HFF-Myc (cell line): ENCODE results near the gene ADGRD1.

Experiments used
- DNase-seq: peaks from one replicate; pipeline ENCODE4 v3.0.0-alpha.2; 2011; ENCODE audit warnings: low read depth; ENCODE audit errors: extremely low read depth
- H3K4me3 ChIP-seq: replicated peaks from 2 replicates; pipeline ENCODE4 v1.5.1; 2011; ENCODE audit warnings: low read depth, mild to moderate bottlenecking, control low read depth, low read length
- CTCF ChIP-seq: IDR thresholded peaks from 2 replicates; pipeline ENCODE4 v1.5.1; 2012; ENCODE audit warnings: mild to moderate bottlenecking, low read depth, low read length, control low read depth; ENCODE audit errors: missing control alignments

ADGRD1 gene

GRCh38 chr12:130975116-130975515 lies 21.4 kb downstream of the ADGRD1 start:
- DNase-seq = no peak
- no peak overlapping the region for H3K4me3 ChIP-seq
- TF ChIP-seq CTCF = no peak

GRCh38 chr12:130976171-130976720 lies 22.5 kb downstream of the ADGRD1 start:
- TF ChIP-seq CTCF = no peak
- DNase-seq = no peak
- no peak overlapping the region for H3K4me3 ChIP-seq

- H3K4me3 ChIP-seq = no peak overlapping the region
- no peak for TF ChIP-seq CTCF
- no peak for DNase-seq
Measured at GRCh38 chr12:130977046-130977742, 23.5 kb downstream of the ADGRD1 start.

- no peak overlapping the region for H3K4me3 ChIP-seq
- no peak for DNase-seq
- no peak for TF ChIP-seq CTCF
Measured at GRCh38 chr12:130977743-130978095, 24.0 kb downstream of the ADGRD1 start.

- no peak for DNase-seq
- TF ChIP-seq CTCF = no peak
Measured at GRCh38 chr12:130978785-130979184, 25.1 kb downstream of the ADGRD1 start.

GRCh38 chr12:130981074-130981742 lies 27.5 kb downstream of the ADGRD1 start:
- no peak for DNase-seq
- TF ChIP-seq CTCF = no peak
- H3K4me3 ChIP-seq = no peak overlapping the region

More at GRCh38 chr12:130978785-130979184, 25.1 kb downstream of the ADGRD1 start:
- H3K4me3 ChIP-seq = no peak overlapping the region
